ENCODE measurements around the gene SNRNP48.

- TF ChIP-seq CTCF (IDR thresholded peaks at IDR 0.05; ENCODE audit: poor library complexity) (no peak), EZH2 (IDR thresholded peaks at IDR 0.05; ENCODE audit: borderline replicate concordance) (no peak), EZH2phosphoT487 (IDR thresholded peaks at IDR 0.05; ENCODE audit: low read depth, severe bottlenecking, unreplicated experiment) (no peak)
Observed at GRCh38 chr6:7579851-7580250, 10.1 kb upstream of the SNRNP48 start.
